NCI-H524 (cell line): ENCODE results near the gene CPLANE1.

ENCODE experiments used
- DNase-seq, 2 experiments: peaks; one replicate each; lab custom pipeline; 2025; lab: John Stamatoyannopoulos, UW

Gene CPLANE1

DNA sequence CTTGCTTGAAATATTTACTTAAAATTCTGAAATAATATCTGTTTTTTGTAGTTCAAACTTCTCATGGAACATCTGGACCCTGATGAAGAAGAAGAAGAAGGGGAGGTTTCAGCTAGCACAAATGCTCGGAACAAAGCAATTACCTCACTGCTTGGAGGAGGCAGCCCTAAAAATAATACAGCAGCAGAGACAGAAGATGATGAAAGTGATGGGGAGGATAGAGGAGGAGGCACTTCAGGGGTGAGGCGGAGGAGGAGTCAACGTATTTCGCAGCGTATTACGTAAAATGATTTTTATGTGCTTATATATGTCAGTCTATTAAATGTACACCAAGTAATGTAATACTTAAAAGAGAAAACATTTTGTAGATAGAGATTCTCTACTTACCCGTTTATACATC lies 185.4 kb downstream of the CPLANE1 start:
- DNase-seq = no peak

DNA sequence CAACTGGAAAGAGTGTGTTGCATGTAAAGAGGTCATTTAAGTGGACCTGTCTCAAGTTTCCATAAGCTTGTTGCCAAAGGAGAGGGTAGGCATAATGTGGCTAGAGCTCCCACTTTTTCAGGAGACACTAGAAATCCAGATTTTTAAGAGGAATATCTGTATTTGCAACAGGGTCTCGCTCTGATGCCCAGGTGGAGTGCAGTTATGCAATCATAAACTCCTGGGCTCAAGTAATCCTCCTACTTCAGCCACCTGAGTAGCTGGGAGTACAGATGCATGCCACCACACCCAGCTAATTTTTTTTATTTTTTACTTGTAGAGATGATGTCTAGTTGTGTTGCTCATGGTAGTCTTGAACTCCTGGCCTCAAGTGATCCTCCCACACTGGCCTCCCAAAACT lies 189.1 kb downstream of the CPLANE1 start:
- no peak for DNase-seq

DNA sequence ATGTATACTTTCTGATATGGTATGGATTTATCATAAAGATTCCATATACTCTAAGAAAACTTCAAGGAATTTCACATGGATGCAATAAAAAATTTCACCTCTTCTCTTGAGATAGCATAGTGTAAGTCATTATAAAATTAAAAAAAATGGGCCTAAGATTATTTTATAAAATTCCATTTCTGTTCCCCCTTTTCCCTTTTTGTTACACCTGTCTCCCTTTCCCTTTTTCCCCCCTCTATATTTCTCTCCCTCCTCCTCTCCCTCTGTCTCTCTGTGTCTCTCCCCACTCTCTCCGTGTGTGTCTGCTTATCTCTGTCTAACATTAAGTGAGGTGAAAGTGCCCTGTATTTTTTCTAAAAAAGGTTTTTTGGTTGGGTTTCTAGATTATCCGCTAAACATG lies 192.4 kb downstream of the CPLANE1 start:
- no peak for DNase-seq
